PC-3 (cell line): ENCODE measurements around the gene SCUBE1. TPM values are rescaled to one million over a fixed set of nuclear protein-coding genes. Genes with fewer than 3 reads are reported as not detected.

Experiments
- ATAC-seq: fragments of 200-7000 bp; cut with Tn5 transposase; 2 replicates; pipeline ENCODE4 v1.9.1; 2020; ENCODE audit warnings: mild to moderate bottlenecking, moderate library complexity
- BruUV-seq: library from RNA; stranded (reverse); fragments of 400-500 nt; replicated peaks from 2 replicates; lab custom pipeline; 2021; lab: Mats Ljungman, UMichigan
- CTCF ChIA-PET: fragments of 300-600 bp; sonication (Branson Sonifier 250); formaldehyde crosslinking; loops from one replicate; lab custom pipeline; 2022; ENCODE audit warnings: antibody characterized with exemption; lab: Charles Lee
- POLR2A ChIA-PET: fragments of 300-600 bp; sonication (Branson Sonifier 250); formaldehyde crosslinking; loops from one replicate; lab custom pipeline; 2022; ENCODE audit warnings: antibody characterized with exemption; ENCODE audit not compliant: unreplicated experiment; lab: Charles Lee
- DNase-seq: peaks from one replicate; pipeline ENCODE4 v3.0.0-alpha.2; 2015
- H2AFZ ChIP-seq: fragments of 300-600 bp; sonication (generic); 2 replicates; pipeline ENCODE4 v1.6.0; 2016; ENCODE audit warnings: antibody characterized with exemption, low read length
- H3F3A ChIP-seq: fragments of 300-600 bp; sonication (generic); one replicate; pipeline ENCODE4 v1.6.0; 2017; ENCODE audit warnings: antibody characterized with exemption, low read length, control low read depth, mild to moderate bottlenecking; ENCODE audit not compliant: unreplicated experiment
- H3K27ac ChIP-seq: fragments of 300-600 bp; sonication (generic); 2 replicates; pipeline ENCODE4 v1.5.1; 2016; ENCODE audit warnings: mild to moderate bottlenecking, low read length
- H3K27me3 ChIP-seq: fragments of 300-600 bp; sonication (generic); 2 replicates; pipeline ENCODE4 v1.6.1; 2016; ENCODE audit warnings: low read length, mixed read lengths
- H3K36me3 ChIP-seq: fragments of 300-600 bp; sonication (generic); 2 replicates; pipeline ENCODE4 v1.6.1; 2016; ENCODE audit warnings: low read depth, mixed run types, low read length, mixed read lengths
- H3K4me1 ChIP-seq: fragments of 300-600 bp; sonication (generic); 2 replicates; pipeline ENCODE4 v1.5.1; 2016; ENCODE audit warnings: low read length; ENCODE audit not compliant: insufficient read depth
- H3K4me2 ChIP-seq: fragments of 300-600 bp; sonication (generic); 2 replicates; pipeline ENCODE4 v1.6.0; 2016; ENCODE audit warnings: low read length
- H3K4me3 ChIP-seq: fragments of 300-600 bp; sonication (generic); 2 replicates; pipeline ENCODE4 v1.5.1; 2016; ENCODE audit warnings: mild to moderate bottlenecking, low read length, mixed read lengths
- H3K79me2 ChIP-seq: fragments of 300-600 bp; sonication (generic); 2 replicates; pipeline ENCODE4 v1.6.1; 2017; ENCODE audit warnings: low read length, mixed read lengths
- H3K9ac ChIP-seq: fragments of 300-600 bp; sonication (generic); 2 replicates; pipeline ENCODE4 v1.6.0; 2016; ENCODE audit warnings: mild to moderate bottlenecking, low read length
- H3K9me2 ChIP-seq: fragments of 300-600 bp; sonication (generic); replicated peaks from 2 replicates; pipeline ENCODE4 v1.6.1; 2016; ENCODE audit warnings: mixed run types, low read length, mixed read lengths
- H3K9me3 ChIP-seq: fragments of 300-600 bp; sonication (generic); 2 replicates; pipeline ENCODE4 v1.6.1; 2016; ENCODE audit warnings: low read length, mixed read lengths
- H4K20me1 ChIP-seq: fragments of 300-600 bp; sonication (generic); 2 replicates; pipeline ENCODE4 v1.6.1; 2016; ENCODE audit warnings: low read length, mixed read lengths
- EZH2 ChIP-seq: fragments of 300-600 bp; sonication (generic); IDR thresholded peaks from one replicate; pipeline ENCODE4 v1.6.1; 2017; ENCODE audit warnings: antibody characterized with exemption, mild to moderate bottlenecking, low read length; ENCODE audit not compliant: unreplicated experiment
- EZH2phosphoT487 ChIP-seq: fragments of 300-600 bp; sonication (generic); IDR thresholded peaks from 2 replicates; pipeline ENCODE4 v1.6.1; 2018; ENCODE audit warnings: mild to moderate bottlenecking, antibody characterized with exemption, low read length, borderline replicate concordance
- intact Hi-C: fragments of 100-400 bp; cut with micrococcal nuclease; formaldehyde crosslinking; loops from 2 replicates; pipeline ENCODE4 v1.9.0; 2023
- total RNA-seq: library from RNA; depleted of rRNA; stranded (reverse); fragments of >200 nt; gene quantifications from 2 replicates; pipeline ENCODE4 v1.2.3, GENCODE V29; 2014
- TF ChIP-seq, protein P1 (sequence below): fragments of 300-600 bp; sonication (generic); conservative IDR thresholded peaks from 2 replicates; pipeline ENCODE4 v1.5.1; 2017; ENCODE audit warnings: antibody characterized with exemption, low read depth, mild to moderate bottlenecking, low read length

SCUBE1 gene
- total RNA-seq, 1 experiment from 2014 or later = not detected

DNA sequence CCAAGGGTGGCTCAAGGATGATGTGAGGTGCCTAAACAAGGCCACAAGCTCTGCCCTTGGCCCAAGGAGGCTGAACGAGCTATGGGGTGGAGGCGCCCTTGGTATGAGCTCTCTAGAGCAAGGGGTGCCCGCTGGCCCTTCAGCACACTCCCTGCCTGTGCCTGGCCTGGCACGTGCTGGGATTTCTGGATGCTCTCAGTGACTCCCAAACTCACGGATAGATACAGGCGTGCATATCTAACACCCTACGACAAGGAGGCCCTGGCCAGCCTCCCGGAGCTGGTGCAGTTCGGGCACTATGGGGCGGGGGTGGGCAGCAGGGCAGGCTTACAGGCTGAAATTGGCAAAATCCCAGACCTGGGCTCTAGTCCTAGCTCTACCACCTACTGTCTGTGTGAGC lies 30.6 kb downstream of the SCUBE1 start:
- Histone ChIP-seq H3K9ac (no peak overlapping the region), H3K4me3 (no peak overlapping the region), H4K20me1 (no peaks in the 10 kb centered on the region), H3K36me3 (no peaks in the 10 kb centered on the region), H2AFZ (no peak overlapping the region), H3F3A (no peaks in the 10 kb centered on the region), H3K27ac (no peak overlapping the region), H3K9me2 (no peaks in the 10 kb centered on the region), H3K4me1 (no peaks in the 10 kb centered on the region), H3K27me3 (peaks cover 32% of the 10 kb centered on the region), H3K79me2 (no peaks in the 10 kb centered on the region), H3K9me3 (no peaks in the 10 kb centered on the region), H3K4me2 (no peak overlapping the region)
- CTCF ChIA-PET = no interaction called here
- intact Hi-C loops = no loop called here
- TF ChIP-seq EZH2phosphoT487 (no peak), EZH2 (no peak)
- TF ChIP-seq, protein P1, sequence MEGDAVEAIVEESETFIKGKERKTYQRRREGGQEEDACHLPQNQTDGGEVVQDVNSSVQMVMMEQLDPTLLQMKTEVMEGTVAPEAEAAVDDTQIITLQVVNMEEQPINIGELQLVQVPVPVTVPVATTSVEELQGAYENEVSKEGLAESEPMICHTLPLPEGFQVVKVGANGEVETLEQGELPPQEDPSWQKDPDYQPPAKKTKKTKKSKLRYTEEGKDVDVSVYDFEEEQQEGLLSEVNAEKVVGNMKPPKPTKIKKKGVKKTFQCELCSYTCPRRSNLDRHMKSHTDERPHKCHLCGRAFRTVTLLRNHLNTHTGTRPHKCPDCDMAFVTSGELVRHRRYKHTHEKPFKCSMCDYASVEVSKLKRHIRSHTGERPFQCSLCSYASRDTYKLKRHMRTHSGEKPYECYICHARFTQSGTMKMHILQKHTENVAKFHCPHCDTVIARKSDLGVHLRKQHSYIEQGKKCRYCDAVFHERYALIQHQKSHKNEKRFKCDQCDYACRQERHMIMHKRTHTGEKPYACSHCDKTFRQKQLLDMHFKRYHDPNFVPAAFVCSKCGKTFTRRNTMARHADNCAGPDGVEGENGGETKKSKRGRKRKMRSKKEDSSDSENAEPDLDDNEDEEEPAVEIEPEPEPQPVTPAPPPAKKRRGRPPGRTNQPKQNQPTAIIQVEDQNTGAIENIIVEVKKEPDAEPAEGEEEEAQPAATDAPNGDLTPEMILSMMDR = no peak
- no peak for ATAC-seq
- DNase-seq = no peak
- BruUV-seq = no TSS peak
- POLR2A ChIA-PET = no interaction called here

DNA sequence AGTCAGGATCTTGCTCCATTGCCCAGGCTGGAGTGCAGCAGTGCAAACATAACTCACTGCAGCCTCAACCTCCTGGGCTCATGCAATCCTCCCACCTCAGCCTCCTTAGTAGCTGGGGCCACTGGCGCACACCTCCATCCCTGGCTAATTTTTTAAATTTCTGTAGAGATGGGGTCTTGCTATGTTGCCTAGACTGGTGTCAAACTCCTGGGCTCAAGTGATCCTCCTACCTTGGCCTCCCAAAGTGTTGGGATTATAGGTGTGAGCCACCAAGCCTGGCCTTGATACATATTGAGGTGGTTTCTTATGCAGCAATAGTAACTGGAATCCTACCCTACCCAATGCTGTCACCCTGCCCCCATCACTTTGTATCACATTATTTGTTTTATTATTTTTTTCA lies 32.4 kb downstream of the SCUBE1 start:
- ChIA-PET CTCF (no interaction called here), POLR2A (no interaction called here)
- H3K4me3 ChIP-seq = no peak overlapping the region
- ATAC-seq = no peak
- TF ChIP-seq EZH2 = no peak
- TF ChIP-seq, protein P1 = no peak
- TF ChIP-seq EZH2phosphoT487 = no peak
- intact Hi-C loops = no loop called here
- no peak overlapping the region for H3K27ac ChIP-seq
- no peaks in the 10 kb centered on the region for H3K9me3 ChIP-seq
- BruUV-seq = no TSS peak
- DNase-seq = no peak
- peaks cover 28% of the 10 kb centered on the region for H3K27me3 ChIP-seq
- no peaks in the 10 kb centered on the region for H4K20me1 ChIP-seq
- H3F3A ChIP-seq = no peaks in the 10 kb centered on the region
- H3K9me2 ChIP-seq = no peaks in the 10 kb centered on the region
- H3K4me1 ChIP-seq = no peaks in the 10 kb centered on the region
- no peak overlapping the region for H2AFZ ChIP-seq
- H3K79me2 ChIP-seq = no peaks in the 10 kb centered on the region
- no peaks in the 10 kb centered on the region for H3K36me3 ChIP-seq
- H3K4me2 ChIP-seq = no peak overlapping the region
- no peak overlapping the region for H3K9ac ChIP-seq

DNA sequence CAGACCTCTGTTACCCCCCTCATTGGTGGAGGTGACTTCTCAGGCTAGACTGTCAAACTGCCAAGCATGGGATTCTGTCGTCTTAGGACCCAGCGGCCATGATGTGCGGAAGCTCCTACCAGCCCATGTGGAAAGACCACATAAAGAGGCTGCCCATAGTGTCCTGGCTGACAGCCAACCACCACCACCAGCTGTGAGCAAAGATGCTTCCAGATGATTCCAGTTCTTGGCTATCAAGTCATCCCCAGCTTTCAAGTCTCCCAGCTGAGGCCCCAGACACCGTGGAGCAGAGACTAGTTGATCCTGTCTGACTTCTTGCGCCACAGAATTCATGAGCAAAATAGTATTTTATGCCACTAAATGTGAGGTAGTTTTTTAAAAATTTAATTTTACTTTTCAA lies 32.9 kb downstream of the SCUBE1 start:
- Histone ChIP-seq H4K20me1 (no peaks in the 10 kb centered on the region), H3F3A (no peaks in the 10 kb centered on the region), H3K4me2 (no peak overlapping the region), H3K79me2 (no peaks in the 10 kb centered on the region), H3K4me1 (no peaks in the 10 kb centered on the region), H3K9me2 (no peaks in the 10 kb centered on the region), H3K27me3 (peaks cover 25% of the 10 kb centered on the region), H3K4me3 (no peak overlapping the region), H3K36me3 (no peaks in the 10 kb centered on the region), H3K9me3 (no peaks in the 10 kb centered on the region), H3K9ac (no peak overlapping the region), H3K27ac (no peak overlapping the region), H2AFZ (no peak overlapping the region)
- TF ChIP-seq, protein P1 = no peak
- TF ChIP-seq EZH2 = no peak
- no peak for TF ChIP-seq EZH2phosphoT487
- intact Hi-C loops = no loop called here
- ChIA-PET CTCF (no interaction called here), POLR2A (no interaction called here)
- DNase-seq = no peak
- no peak for ATAC-seq
- no TSS peak for BruUV-seq
